CD4-positive, alpha-beta T cell treated with Interferon alpha-2 for 1 hour (primary cell): ENCODE measurements around the gene IGF2BP3.
"Not testable (repeated sequence)": the region's sequence is repeated elsewhere in the genome, so short reads cannot be mapped to it uniquely, and the experiment has no call there.

ENCODE experiments used
- DNase-seq, 2 donors: peaks; one replicate each; pipeline ENCODE4 v3.0.0-alpha.2; 2020 to 2022

IGF2BP3 gene

GRCh38 chr7:23470330-23471105, at the start of gene IGF2BP3:
IGF2BP3 (minus strand) TSS chr7:23470491; CDS start chr7:23470110, 381 bp downstream.
- DNase-seq = peak in 1 of 2 donors; percentile 32

- no peak for DNase-seq
These were observed 44.5 kb upstream of the IGF2BP3 start for GRCh38 chr7:23514755-23515154.

GRCh38 chr7:23513746-23514145, 43.5 kb upstream of the IGF2BP3 start:
- DNase-seq = not testable (repeated sequence)

- DNase-seq = no peak
These were observed 23.7 kb upstream of the IGF2BP3 start for GRCh38 chr7:23494009-23494408.

GRCh38 chr7:23491502-23491901, 21.2 kb upstream of the IGF2BP3 start:
- no peak for DNase-seq

GRCh38 chr7:23490357-23491135, 20.3 kb upstream of the IGF2BP3 start:
- DNase-seq = peak; percentile 64 to 68

GRCh38 chr7:23488714-23489113, 18.4 kb upstream of the IGF2BP3 start:
- not testable (repeated sequence) for DNase-seq

GRCh38 chr7:23487670-23488069, 17.4 kb upstream of the IGF2BP3 start:
- DNase-seq = no peak

- no peak for DNase-seq
These were observed 15.9 kb upstream of the IGF2BP3 start for GRCh38 chr7:23486002-23486773.

- no peak for DNase-seq
These were observed 12.4 kb upstream of the IGF2BP3 start for GRCh38 chr7:23482686-23483085.

- DNase-seq = no peak
These were observed 7.9 kb upstream of the IGF2BP3 start for GRCh38 chr7:23477962-23478866.

GRCh38 chr7:23477157-23477499, 6.8 kb upstream of the IGF2BP3 start:
- DNase-seq = no peak

- no peak for DNase-seq
These were observed 6.2 kb upstream of the IGF2BP3 start for GRCh38 chr7:23476286-23477156.

- no peak for DNase-seq
These were observed 5.2 kb upstream of the IGF2BP3 start for GRCh38 chr7:23475576-23475839.

- no peak for DNase-seq
These were observed 4.7 kb upstream of the IGF2BP3 start for GRCh38 chr7:23474829-23475575.

GRCh38 chr7:23474094-23474828, 4.0 kb upstream of the IGF2BP3 start:
- peak; percentile 57 to 75 for DNase-seq

GRCh38 chr7:23473844-23474093, 3.5 kb upstream of the IGF2BP3 start:
- no peak for DNase-seq

GRCh38 chr7:23472956-23473843, 2.9 kb upstream of the IGF2BP3 start:
- no peak for DNase-seq

GRCh38 chr7:23472556-23472955, 2.3 kb upstream of the IGF2BP3 start:
- no peak for DNase-seq
